ENCODE measurements around the gene MAP2K3. TPM values are rescaled to one million over a fixed set of nuclear protein-coding genes. Genes with fewer than 3 reads are reported as not detected.
A peak's percentile ranks its signal among the peaks of the same experiment; 100 is the strongest.

Gene MAP2K3
- total RNA-seq, 1 experiment from 2014 or later = 20.7 TPM

DNA sequence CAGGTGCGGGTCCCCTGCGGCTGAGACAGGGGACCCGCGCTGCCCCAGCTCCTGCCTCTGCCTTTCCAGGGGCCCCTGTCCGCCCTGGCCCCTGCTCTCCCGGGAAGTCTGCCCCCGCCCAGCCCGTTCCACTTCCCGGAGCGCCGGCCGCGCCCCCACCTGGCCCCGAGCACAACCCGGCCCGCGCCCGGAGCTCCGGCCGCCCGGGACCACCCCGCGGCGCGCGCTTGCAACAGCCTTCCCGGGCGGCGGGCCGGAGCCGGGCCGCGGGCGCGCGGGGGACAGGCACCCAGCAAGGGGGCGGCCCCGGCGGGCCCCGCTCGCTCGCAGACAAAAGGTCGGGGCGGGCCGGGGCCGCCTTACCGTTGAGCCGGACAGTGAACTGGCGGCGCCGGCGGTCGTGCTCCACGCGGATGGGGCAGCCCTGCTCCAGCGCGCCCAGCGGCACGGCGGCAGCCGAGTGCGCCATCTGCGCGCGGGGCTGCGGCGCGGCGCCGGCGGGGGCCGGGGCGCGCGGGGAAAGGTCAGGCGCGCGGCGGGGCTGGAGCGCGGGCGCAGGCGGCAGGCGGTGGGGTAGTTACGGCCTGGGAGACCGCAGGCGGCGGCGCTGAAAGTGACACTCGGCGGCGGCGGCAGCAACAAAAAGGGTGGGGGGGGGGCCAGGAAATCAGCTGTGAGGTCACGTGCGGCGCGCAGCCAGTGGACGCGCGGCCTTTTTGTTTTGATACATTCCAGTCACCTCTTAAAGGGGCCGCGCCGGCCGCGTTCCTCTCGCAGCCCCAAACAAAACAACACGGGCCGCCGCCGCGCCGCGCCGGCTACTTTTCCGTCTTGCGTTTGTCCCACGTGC, 31.5 kb upstream of the MAP2K3 start, which contains the start of gene NATD1:
NATD1 (minus strand) TSS at position 615 of the 850 bp plus-strand sequence; CDS start at position 469, 146 bp downstream.
- peak; percentile 76 for DNase-seq (ENCODE audit: low read depth)

DNA sequence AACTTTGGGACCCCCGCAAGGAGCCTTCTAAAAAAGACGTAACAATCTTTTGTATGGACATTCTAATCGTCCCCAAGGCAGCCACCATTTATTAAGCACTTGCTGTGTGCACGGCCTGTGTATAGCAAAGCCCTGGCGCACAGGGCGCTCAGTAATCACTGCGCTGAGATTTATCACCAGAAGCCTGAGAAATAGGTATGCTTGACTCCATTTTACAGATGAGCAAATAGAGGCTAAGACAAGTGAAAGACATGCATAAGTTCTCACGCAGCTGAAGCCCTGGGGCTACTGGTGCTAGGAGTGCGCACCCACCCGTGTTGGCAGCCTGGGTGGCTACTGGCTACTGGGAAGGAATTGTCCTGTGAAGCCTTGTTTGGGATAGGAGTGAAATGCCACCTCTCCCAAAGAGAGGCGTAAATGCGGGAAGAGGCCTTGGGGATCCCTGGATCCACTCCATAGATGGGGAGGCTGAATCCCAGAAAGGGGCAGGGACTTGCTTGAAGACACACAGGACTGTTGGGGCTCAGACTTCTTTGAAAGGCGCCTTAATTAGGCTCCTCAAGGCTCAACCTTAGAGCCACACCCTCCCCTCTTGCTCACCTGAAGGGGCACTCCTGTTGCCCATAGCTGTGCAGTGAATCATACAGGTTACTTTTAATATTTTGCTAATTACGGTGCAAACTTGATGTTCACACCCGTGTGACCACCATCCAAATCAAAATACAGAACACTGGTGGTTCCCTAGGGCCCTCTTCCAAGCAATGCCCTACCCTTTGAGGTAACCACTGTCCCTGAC, 30.7 kb upstream of the MAP2K3 start:
- DNase-seq (ENCODE audit: low read depth) = no peak

DNA sequence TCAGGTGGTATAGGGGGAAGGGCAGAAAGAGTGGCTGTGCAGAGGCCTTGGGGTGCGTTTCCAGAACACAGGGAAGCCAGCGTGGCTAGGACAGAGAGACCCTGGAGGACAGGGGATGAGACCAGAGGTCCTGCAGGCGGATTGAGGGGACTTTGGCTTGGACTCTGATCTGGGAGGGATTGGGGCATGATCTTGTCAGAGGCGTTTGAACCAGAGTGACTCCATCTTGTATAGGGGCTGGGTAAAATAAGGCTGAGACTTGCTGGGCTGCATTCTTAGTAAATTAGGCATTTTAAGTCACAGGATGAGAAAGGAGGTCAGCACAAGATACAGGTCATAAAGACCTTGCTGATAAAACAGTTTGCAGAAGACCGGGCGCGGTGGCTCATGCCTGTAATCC, 25.9 kb upstream of the MAP2K3 start:
- no peak for DNase-seq (ENCODE audit: low read depth)

DNA sequence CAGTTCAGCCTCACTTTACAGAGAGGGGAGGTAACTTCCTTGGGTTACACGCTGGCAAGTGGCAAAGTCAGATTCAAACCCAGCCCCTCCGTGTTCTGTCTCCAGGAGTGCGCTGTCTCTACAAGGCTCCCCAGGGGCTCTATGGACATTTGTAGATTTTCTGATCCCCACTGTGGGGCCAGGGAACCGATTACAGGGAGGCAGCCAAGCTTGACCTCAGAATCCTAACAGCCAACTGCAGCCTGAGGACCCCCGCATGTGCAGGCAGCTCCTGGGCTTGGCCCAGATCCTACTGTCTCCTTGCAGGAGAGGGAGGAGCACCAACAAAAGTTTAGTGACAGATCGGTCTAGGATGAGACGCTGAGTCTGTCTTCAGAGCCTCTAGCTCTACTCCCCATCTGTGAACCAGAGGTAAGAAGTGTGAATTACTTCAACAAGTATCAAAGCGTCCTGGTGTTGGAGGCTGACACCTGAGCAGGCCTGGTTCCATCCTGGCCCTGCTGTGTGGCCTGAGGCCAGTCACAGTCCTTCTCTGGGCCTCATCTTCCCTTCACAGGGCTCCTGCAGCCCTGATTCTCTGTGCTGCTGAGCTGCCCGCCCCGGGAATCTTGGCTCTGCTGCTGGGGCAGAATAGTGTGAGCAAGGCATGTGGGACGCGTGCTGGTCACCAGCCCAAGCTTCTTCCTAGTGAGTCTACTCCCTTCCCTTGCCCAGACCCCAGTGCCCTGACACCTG, 22.1 kb upstream of the MAP2K3 start:
- DNase-seq (ENCODE audit: low read depth) = no peak

DNA sequence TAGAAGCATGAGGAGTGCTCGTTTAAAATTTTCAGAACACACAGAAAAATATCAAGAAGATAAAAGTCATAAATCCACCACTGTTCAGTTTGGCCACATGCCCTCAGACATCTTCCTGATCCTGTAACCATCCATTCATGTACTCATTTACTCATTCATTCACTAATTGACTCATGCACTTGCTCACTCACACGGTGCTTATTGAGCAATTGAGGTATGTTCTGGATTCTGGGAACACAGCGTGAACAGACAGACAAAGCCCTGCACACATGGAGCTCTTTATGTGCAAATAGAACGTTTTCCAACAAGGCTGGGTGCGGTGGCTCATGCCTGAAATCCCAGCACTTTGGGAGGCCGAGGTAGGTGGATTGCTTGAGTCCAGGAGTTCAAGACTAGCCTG, 21.1 kb upstream of the MAP2K3 start:
- DNase-seq (ENCODE audit: low read depth) = peak; percentile 50

DNA sequence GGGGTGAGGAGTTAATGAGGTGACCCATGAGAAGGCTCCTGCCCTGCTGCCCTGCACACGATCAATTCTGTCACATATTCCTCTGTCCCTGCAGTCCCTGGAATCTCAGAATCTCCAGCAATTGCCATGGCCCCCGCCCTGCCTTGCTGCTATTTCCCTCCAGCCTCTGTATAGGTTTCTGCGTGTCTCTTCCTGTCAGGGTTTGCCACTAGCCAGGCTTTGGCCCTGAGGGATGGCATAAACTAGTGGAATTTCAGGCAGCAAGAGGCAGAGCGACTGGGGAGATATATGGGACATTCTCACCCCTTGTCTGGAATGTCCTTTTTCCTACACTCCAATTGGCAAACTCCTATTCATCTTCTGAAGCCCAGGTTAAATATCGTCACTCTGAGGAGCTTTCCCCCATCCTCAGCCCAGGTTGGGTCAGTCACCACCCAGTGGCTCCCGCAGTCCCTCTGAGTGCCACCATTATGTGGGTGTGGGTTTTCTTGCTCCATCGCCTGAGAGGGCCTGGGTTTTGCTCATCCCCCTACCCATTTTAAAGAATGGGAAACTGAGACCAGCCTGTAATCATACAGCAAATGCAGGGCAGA, 15.8 kb upstream of the MAP2K3 start:
- no peak for DNase-seq (ENCODE audit: low read depth)

DNA sequence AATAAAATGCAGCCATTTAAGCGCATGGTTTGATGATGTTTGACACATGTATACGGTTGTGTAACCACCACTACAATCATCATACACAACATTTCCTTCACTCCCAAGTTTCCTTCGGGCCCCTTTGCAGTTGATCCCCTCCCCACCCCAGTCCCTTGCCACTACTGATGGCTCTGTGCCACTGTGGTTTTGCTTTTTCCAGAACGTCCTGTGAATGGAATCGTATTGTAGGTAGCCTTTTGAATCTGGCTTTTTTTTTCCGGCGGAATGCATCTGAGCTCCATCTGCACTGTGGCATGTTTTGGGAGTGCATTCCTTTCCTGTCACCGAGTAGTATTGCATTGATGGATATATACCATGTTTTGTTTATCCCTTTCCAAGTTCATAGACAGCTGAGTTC, 15.1 kb upstream of the MAP2K3 start:
- DNase-seq (ENCODE audit: low read depth) = no peak

DNA sequence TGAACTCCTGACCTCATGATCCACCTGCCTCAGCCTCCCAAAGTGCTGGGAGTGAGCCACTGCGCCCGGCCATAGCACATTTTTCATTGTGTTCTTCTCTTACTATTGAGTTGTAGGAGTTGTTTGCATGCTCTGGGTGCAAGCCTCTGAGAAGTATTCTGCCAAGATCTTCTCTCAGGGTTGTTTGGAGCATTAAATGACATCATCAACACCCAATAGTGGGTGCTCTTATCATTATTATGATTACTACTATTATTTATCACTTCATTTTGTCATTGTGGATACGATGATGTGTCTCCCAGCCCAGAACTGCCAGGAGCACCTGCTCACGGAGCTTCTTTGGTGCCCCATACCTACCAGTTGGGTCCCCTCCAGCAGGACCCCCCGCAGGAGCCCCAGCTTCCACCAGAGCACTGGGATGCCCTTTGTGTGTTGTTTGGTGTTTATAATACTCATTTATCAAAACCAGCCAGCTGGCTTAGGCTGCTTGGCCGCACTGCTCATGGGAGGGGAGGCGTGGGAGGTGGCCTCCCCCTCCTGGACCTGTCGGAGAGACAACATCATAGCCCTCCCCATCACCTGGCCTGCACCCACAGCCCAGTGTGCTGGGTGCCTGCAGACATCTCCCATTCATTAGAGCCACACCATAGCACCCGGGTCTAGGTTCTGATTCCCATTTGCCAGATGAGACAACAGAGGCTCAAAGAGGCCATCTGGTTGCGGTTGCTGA, 12.9 kb upstream of the MAP2K3 start:
- no peak for DNase-seq (ENCODE audit: low read depth)

DNA sequence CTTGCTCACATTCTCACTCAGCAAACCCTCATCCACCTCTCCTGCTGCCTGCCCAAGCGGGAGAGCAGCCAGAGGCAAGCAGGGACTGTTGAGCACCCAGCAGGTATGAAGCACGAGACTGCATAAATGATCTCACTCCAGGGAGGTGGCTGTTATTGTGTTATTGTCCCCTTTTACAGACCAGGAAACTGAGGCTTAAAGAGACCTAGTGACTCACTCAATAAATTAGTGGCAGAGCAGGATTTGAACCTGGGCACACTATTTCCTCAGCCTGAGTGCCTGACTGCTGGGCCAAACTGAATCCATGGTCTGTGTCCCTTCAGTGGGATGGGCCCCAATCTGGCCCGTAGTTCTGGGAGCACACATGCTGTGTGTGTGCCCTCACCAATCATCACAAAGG, 12.3 kb upstream of the MAP2K3 start:
- DNase-seq (ENCODE audit: low read depth) = no peak

DNA sequence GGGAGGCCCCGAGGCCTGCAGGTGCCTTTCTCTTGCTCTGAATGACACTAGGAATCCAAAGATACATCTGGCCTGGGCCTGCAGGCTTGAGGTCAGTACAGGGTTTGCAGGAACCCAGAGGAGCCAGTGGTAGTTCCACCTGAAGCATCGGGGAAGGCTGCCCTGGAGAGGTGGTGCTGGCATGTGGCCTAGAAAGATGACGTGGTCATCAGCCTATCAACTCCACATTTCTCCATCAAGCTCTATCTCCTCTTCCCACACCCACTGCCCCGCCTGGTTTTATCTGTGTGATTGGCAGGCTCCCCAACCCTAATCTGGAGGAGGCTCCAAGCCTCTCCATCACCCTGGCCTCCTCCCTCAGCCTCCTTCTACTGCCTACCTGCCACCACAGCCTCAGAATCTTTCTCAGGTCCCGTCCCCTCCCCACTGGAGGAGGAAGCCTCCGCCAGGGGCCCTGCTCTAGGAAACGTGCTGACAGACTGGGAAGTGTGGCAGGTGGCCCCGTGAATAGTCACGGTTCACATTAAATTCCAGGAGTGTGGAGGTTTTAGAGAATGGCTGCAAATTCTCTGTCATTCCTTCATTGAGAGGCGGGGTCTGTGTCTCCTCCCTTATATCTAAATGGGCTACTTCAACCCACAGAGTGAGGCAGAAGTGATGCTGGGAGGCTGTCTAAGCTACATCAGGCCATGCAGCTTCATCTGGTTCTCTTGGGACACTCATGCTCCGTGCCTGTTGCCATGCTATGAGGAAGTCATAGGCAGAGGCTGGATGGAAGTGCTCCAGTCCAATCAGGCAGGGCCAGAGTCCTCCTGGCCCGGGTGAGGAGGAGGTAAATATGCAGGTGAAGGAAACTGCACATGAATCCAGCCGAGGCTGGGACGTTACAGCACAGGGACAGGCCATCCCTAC, 11.4 kb upstream of the MAP2K3 start:
- peak; percentile 69 for DNase-seq (ENCODE audit: low read depth)

DNA sequence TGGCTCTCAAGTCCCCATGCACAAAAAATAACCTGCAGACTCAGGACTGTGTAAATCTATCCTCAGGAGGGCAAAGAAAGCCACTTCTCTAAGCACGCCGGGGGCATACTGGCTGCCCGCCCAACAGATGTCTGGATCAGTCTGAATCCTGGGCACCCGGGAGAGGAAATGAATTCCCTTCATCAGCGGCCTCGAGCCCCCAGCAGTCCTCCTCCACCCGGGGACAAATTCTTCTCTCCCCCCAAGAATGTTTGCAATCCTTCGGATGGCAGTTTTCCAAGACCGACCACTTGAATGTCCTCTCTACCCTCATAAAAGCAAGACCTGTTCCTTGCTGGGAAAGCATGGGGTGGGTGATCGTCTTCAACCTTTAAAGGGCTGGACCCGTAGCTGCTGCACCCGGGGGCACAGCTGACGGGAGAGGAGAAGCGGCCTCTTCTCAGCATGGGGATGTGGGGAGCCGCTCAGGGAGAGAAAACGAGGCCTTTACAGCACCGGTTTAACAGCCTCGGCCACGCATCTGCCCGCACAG, 9.4 kb upstream of the MAP2K3 start:
- DNase-seq (ENCODE audit: low read depth) = peak; percentile 60

DNA sequence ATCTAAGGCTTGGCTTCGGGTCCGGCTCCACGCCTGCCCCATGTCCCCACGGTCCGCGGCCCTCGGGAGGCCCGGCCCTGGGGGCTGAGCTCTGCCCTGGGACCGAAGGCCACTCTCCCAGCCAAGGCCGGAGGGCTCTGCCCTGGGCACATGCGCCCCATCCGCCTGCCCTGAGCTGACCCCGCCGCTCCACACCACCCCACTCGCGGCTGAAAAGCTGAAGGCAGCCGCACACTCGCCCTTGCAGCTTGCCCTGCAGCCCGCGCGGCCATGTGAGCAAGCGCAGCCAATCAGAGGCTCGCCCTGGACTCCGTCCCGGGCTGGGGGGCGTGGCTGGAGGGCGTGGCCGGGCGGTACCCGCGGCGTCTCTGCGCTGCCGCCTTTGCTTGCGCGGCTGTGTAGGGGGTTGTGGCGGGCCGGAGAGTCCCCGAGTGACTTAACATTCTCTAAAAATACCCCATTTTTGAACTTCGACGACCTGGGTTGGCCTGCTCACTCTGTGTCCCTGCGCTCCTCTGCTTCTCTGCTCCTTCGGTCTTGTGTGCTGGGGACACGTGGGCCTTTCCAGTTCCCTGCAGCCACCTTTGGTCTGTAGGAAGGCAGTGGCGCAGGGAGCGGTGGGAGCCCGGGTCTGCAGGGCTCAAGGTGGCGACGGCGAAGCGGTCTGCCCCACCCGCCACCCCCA, 8.8 kb upstream of the MAP2K3 start:
- DNase-seq (ENCODE audit: low read depth) = peak; percentile 77

DNA sequence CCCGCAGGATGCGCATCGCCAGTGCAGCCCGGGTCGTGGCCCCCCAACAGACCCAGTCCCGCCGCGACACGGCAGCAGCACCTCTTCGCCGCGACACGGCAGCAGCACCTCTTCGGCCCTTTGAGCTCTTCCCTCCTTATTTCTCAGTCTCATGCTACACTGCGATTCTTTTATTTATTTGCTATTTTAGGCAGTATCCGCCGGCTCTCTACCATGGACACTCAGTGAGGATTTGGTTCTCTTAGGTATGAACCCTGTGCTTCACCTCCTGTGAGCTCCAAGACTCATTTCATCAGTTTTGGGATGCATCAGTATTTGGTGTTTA, 8.3 kb upstream of the MAP2K3 start:
- DNase-seq (ENCODE audit: low read depth) = no peak

DNA sequence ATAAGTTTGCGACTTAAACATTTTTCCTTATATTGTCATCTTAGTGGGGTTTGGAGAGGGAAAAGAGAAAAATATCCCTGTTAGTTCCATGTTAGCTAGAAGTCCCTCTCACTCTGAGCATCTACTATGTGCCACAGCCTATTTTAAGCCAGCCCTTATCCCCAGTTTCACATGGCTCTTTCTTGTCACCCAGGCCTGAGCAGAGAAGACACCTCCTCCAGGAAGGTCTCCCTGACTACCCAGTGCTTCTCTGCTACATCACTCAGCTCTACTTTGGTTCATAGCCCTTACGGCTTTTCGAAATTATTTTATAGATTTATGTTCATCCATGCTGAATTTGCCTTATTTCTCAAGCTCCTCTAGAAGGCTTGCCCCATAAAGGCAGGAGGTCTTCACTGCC, 7.2 kb upstream of the MAP2K3 start:
- DNase-seq (ENCODE audit: low read depth) = no peak

DNA sequence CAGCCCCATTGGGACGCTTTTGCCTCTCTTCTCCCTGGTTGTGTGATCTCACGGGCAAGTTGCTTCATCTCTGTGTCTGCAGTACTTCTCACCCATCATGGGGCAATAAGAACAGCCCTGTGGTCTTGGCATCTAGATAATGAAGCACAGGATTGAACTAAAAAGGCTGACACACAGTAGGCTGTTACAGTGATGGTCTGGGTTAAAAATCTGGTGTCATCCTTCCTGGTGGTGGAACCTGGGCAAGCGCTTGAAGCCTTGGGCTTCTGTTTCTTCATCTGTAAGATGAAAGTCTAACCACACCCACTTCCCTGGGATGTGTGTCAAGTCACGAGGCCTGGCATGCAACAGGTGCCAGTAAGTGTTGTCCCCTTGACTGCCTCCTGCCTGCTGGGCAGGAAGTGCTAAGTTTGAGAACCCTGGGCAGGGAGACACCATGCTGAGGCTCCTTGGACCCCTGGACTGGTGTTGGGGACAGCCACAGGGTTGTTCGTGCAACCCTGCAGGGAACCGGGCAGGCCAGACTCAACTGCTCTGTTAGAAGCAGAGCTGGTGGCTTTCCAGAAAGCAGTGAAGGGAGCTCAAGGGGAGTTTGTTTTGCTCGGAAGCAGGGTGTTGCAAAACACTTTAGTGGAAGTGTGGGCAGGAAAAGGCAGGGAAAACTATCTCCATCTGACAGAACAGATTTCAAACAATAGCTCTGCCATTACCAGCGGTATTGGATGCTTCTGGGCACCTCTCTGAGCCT, 5.9 kb upstream of the MAP2K3 start:
- no peak for DNase-seq (ENCODE audit: low read depth)

DNA sequence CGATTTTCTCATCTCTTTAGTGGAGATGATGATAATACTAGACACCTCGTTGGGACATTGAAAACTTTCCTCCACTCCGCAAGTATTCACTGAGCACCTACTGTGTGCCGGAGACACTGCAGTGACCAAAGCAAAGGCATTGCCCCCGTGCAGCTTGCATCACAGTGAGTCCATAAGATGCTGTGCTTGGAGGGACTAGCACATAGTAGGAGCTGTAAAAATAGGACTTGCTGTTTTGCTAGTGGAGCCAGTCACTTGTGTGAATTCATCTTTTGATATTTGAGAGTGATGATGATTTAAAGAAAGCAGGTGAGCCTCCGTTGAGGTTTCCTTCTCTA, 5.3 kb upstream of the MAP2K3 start:
- no peak for DNase-seq (ENCODE audit: low read depth)

DNA sequence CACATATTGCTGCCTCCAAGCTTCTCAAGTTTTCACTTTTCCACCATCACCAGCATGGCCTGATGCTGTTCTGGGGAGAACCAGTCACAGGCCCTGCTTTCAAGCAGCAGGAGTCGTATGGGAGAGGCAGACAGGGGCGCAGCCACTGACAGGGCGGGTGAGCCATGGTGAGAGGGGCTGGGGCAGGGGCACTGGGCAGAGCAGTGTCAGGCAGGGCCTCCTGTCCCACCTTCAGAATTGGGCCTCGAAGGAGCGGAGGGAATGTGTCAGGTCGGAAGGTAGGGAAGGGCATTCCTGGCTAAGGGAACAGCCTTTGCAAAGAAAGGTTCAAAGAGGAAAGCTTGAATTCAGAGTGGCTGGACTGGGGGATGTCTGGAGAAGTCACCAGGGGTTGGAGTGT, 4.9 kb upstream of the MAP2K3 start:
- no peak for DNase-seq (ENCODE audit: low read depth)

DNA sequence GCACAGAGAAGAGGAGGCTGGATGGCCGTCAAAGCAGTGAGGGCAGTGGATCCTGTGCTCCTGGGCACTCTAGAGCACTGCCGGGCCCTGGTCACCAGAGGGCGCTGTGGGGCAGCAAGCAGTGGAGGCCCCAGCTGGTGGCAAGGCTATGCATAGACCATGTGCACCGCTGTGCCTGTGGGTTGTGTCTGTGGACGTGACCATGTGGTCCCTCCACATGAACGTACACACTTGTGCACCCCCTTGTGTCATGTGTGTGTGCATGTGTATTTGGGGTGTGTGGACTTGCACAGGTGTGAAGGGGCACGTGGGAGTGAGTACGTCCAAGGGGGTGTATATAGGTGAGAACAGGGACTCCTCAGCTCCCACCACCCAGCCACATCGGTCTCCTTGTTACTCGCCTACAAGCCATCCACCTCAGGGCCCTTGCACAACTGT, 4.4 kb upstream of the MAP2K3 start:
- DNase-seq (ENCODE audit: low read depth) = peak; percentile 74

DNA sequence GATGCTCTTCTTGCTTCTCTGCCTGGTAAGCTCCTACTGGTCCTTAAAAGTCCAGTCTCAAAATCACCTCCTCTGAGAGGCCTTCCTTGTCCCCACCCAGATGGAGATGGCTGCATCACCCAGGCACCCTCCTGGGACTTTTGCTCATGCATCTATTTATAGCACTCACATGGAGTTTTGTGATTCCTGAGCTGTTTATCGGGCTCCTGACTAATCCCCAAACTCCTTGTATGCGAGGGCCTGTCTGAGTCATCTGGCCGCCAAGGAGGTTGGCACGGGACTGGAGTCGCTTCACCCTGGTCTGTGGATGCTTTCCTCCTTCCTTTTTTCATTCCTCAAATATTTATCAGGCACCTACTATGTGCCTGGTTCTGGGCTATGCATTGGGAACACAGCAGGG, 2.3 kb upstream of the MAP2K3 start:
- DNase-seq (ENCODE audit: low read depth) = peak; percentile 97
